Liver (tissue), 9 donors: Measurements from ENCODE around the gene SCN1B. TPM values are rescaled to one million over a fixed set of nuclear protein-coding genes. Genes with fewer than 3 reads are reported as not detected.

Experiments
- DNase-seq: peaks from one replicate; pipeline ENCODE4 v3.0.0-alpha.2; 2017; ENCODE audit warnings: low spot score
- H3K27ac ChIP-seq, 2 donors: one replicate each; pipeline ENCODE4 v1.7.0; 2013; ENCODE audit warnings: inconsistent platforms in 2 of 2, low read length in 2 of 2, control low read depth in 1 of 2, low read depth in 1 of 2, mild to moderate bottlenecking in 1 of 2
- H3K27me3 ChIP-seq, 4 donors: one replicate each; pipeline versions ENCODE4 v1.6.1 to v1.7.0; 2013; ENCODE audit warnings: low read length in 3 of 4, inconsistent platforms in 1 of 4, mild to moderate bottlenecking in 1 of 4, moderate library complexity in 1 of 4; ENCODE audit not compliant: control insufficient read depth in 4 of 4, insufficient read depth in 4 of 4
- H3K36me3 ChIP-seq, 4 donors: one replicate each; pipeline versions ENCODE4 v1.6.1 to v1.7.0; 2013; ENCODE audit warnings: low read length in 3 of 4, mild to moderate bottlenecking in 3 of 4, low read depth in 1 of 4, moderate library complexity in 1 of 4; ENCODE audit not compliant: control insufficient read depth in 4 of 4, insufficient read depth in 3 of 4
- H3K4me1 ChIP-seq, 4 donors: one replicate each; pipeline versions ENCODE4 v1.6.1 to v1.7.0; 2013; ENCODE audit warnings: low read length in 3 of 4, mild to moderate bottlenecking in 3 of 4, moderate library complexity in 1 of 4; ENCODE audit not compliant: control insufficient read depth in 4 of 4, insufficient read depth in 4 of 4
- H3K4me3 ChIP-seq, 3 donors: one replicate each; pipeline versions ENCODE4 v1.6.1 to v1.7.0; 2013; ENCODE audit warnings: low read length in 3 of 3, control low read depth in 1 of 3, low read depth in 1 of 3, mild to moderate bottlenecking in 1 of 3
- H3K9ac ChIP-seq, 2 donors: one replicate each; pipeline ENCODE4 v1.7.0; 2013; ENCODE audit warnings: low read length in 2 of 2, mild to moderate bottlenecking in 2 of 2, moderate library complexity in 2 of 2, control low read depth in 1 of 2, low read depth in 1 of 2
- H3K9me3 ChIP-seq, 4 donors: one replicate each; pipeline versions ENCODE4 v1.6.1 to v1.7.0; 2013; ENCODE audit warnings: low read length in 3 of 4; ENCODE audit not compliant: control insufficient read depth in 4 of 4
- ATF3 ChIP-seq: IDR thresholded peaks from 2 replicates; pipeline ENCODE4 v1.6.1; 2016; ENCODE audit warnings: antibody characterized with exemption
- CTCF ChIP-seq: fragments of 150-350 bp; IDR thresholded peaks from 2 replicates; pipeline ENCODE4 v1.5.1; 2017; ENCODE audit warnings: improper control_type of control experiment, low read depth, low read length; ENCODE audit not compliant: missing input control
- EGR1 ChIP-seq, 2 donors: IDR thresholded peaks; 2 replicates each; pipeline ENCODE4 v1.6.1; 2016 to 2018; ENCODE audit warnings: antibody characterized with exemption in 2 of 2, low read depth in 2 of 2
- FOXA1 ChIP-seq: IDR thresholded peaks from 2 replicates; pipeline ENCODE4 v1.6.1; 2016; ENCODE audit warnings: antibody characterized with exemption
- FOXA2 ChIP-seq: IDR thresholded peaks from 2 replicates; pipeline ENCODE4 v1.6.1; 2016; ENCODE audit warnings: antibody characterized with exemption
- GABPA ChIP-seq, 2 donors: IDR thresholded peaks in 1 of 2; conservative IDR thresholded peaks in 1 of 2; 2 replicates each; pipeline ENCODE4 v1.6.1; 2016; ENCODE audit warnings: antibody characterized with exemption in 2 of 2, mild to moderate bottlenecking in 1 of 2, moderate library complexity in 1 of 2
- HNF4A ChIP-seq, 2 donors: conservative IDR thresholded peaks; 2 replicates each; pipeline ENCODE4 v1.6.1; 2016; ENCODE audit warnings: antibody characterized with exemption in 2 of 2, mild to moderate bottlenecking in 2 of 2
- HNF4G ChIP-seq: IDR thresholded peaks from 2 replicates; pipeline ENCODE4 v1.6.1; 2016; ENCODE audit warnings: antibody characterized with exemption
- JUND ChIP-seq, 2 donors: IDR thresholded peaks; 2 replicates each; pipeline ENCODE4 v1.6.1; 2016; ENCODE audit warnings: antibody characterized with exemption in 2 of 2
- MAX ChIP-seq: IDR thresholded peaks from 2 replicates; pipeline ENCODE4 v1.6.1; 2016; ENCODE audit warnings: antibody characterized with exemption
- NR2F2 ChIP-seq: IDR thresholded peaks from 2 replicates; pipeline ENCODE4 v1.6.1; 2016; ENCODE audit warnings: antibody characterized with exemption
- RAD21 ChIP-seq, 2 donors: IDR thresholded peaks; 2 replicates each; pipeline ENCODE4 v1.6.1; 2016; ENCODE audit warnings: antibody characterized with exemption in 2 of 2, mild to moderate bottlenecking in 2 of 2
- REST ChIP-seq: IDR thresholded peaks from 2 replicates; pipeline ENCODE4 v1.6.1; 2016; ENCODE audit warnings: antibody characterized with exemption, mild to moderate bottlenecking
- RXRA ChIP-seq, 2 donors: IDR thresholded peaks; 2 replicates each; pipeline ENCODE4 v1.6.1; 2017 to 2018; ENCODE audit warnings: antibody characterized with exemption in 2 of 2, mild to moderate bottlenecking in 1 of 2
- SP1 ChIP-seq: IDR thresholded peaks from 2 replicates; pipeline ENCODE4 v1.6.1; 2018; ENCODE audit warnings: antibody characterized with exemption, mild to moderate bottlenecking
- TAF1 ChIP-seq: conservative IDR thresholded peaks from 2 replicates; pipeline ENCODE4 v1.6.1; 2016; ENCODE audit warnings: antibody characterized with exemption, mild to moderate bottlenecking
- YY1 ChIP-seq: IDR thresholded peaks from 2 replicates; pipeline ENCODE4 v1.6.1; 2016; ENCODE audit warnings: antibody characterized with exemption, mild to moderate bottlenecking
- WGBS: extraction: QIAGEN DNeasy Blood & Tissue Kit; methylation state at CpG from one replicate; pipeline ENCODE4 v1.1.7; 2013; 5-methylcytosine and 5-hydroxymethylcytosine counted together
- polyA plus RNA-seq, 2 donors: library from polyadenylated mRNA; stranded (reverse) in 1 of 2; unstranded in 1 of 2; fragments of 200-250 nt in 1 of 2; fragments of >200 nt in 1 of 2; fragmentation: Nextera tagmentation in 1 of 2; extraction: Ambion mirVana in 1 of 2; gene quantifications; one replicate each; pipeline versions ENCODE4 v1.2.1 to v1.2.3, GENCODE V29; 2013 to 2015
- total RNA-seq, 2 donors: library from RNA; depleted of rRNA; stranded (reverse); fragments of >200 nt; gene quantifications; one replicate each; pipeline ENCODE4 v1.2.3, GENCODE V29; 2014
- donor health status: healthy.
- donor health status: healthy.
- donor health status: healthy.
- donor health status: healthy.
- donor health status: healthy.

Gene SCN1B
- total and polyA plus RNA-seq, 4 donors = 1.6 to 5.8 (median 3.4) TPM

- no peak for DNase-seq
These were observed 44.8 kb upstream of the SCN1B start for GRCh38 chr19:34985249-34986022.

GRCh38 chr19:34988119-34988518, 42.2 kb upstream of the SCN1B start:
- no peak overlapping the region for H3K9ac ChIP-seq
- H3K36me3 ChIP-seq = no peaks in the 10 kb centered on the region
- no peaks in the 10 kb centered on the region for H3K27me3 ChIP-seq
- WGBS = 100% methylated on average over 1 of the region's 1 CpG
- H3K4me1 ChIP-seq = peaks cover 0 to 7% (median 4%) of the 10 kb centered on the region in 4 donors
- TF ChIP-seq CTCF = no peak
- H3K9me3 ChIP-seq = no peaks in the 10 kb centered on the region
- DNase-seq = no peak
- H3K4me3 ChIP-seq = no peak overlapping the region
- no peak overlapping the region for H3K27ac ChIP-seq

More at GRCh38 chr19:34985249-34986022, 44.8 kb upstream of the SCN1B start:
- 30% methylated on average over 7 of the region's 7 CpGs for WGBS
- peaks cover 0 to 7% (median 4%) of the 10 kb centered on the region in 4 donors for H3K4me1 ChIP-seq
- no peaks in the 10 kb centered on the region for H3K36me3 ChIP-seq
- no peak overlapping the region for H3K4me3 ChIP-seq
- H3K27me3 ChIP-seq = no peaks in the 10 kb centered on the region
- H3K9me3 ChIP-seq = no peaks in the 10 kb centered on the region
- no peak for TF ChIP-seq HNF4G
- TF ChIP-seq RAD21 (IDR thresholded peaks at IDR 0.05) = peak in 1 of 2 donors; percentile 19
- TF ChIP-seq NR2F2 = peak; percentile 89
- no peak for TF ChIP-seq FOXA1
- TF ChIP-seq YY1 = peak; percentile 36
- TF ChIP-seq SP1 = peak; percentile 43
- H3K9ac ChIP-seq = no peak overlapping the region
- H3K27ac ChIP-seq = peak overlapping the region in 1 of 2 donors; percentile 46

- Histone ChIP-seq H3K9ac (no peak overlapping the region), H3K27ac (no peak overlapping the region), H3K36me3 (no peaks in the 10 kb centered on the region), H3K4me3 (no peak overlapping the region), H3K27me3 (no peaks in the 10 kb centered on the region), H3K4me1 (peaks cover 0 to 9% (median 6%) of the 10 kb centered on the region in 4 donors), H3K9me3 (no peaks in the 10 kb centered on the region)
- no peak for DNase-seq
- TF ChIP-seq EGR1 (IDR thresholded peaks at IDR 0.05; ENCODE audit: low read depth in 2 of 2) = no peak
- WGBS = 89% methylated on average over 6 of the region's 6 CpGs
These were observed 41.0 kb upstream of the SCN1B start for GRCh38 chr19:34989298-34989697.

GRCh38 chr19:34990578-34991192, 39.6 kb upstream of the SCN1B start:
- Histone ChIP-seq H3K27me3 (no peaks in the 10 kb centered on the region), H3K27ac (no peak overlapping the region), H3K36me3 (no peaks in the 10 kb centered on the region), H3K4me1 (peaks cover 9 to 17% (median 14%) of the 10 kb centered on the region in 4 donors), H3K9ac (no peak overlapping the region), H3K9me3 (no peaks in the 10 kb centered on the region), H3K4me3 (no peak overlapping the region)
- TF ChIP-seq RAD21 (IDR thresholded peaks at IDR 0.05) (no peak), FOXA1 (no peak), TAF1 (no peak), JUND (IDR thresholded peaks at IDR 0.05) (no peak), EGR1 (IDR thresholded peaks at IDR 0.05; ENCODE audit: low read depth in 2 of 2) (no peak), ATF3 (no peak), SP1 (no peak), HNF4A (conservative IDR thresholded peaks at IDR 0.05) (no peak), MAX (no peak), FOXA2 (no peak), RXRA (IDR thresholded peaks at IDR 0.05) (no peak), REST (no peak), GABPA (IDR thresholded peaks at IDR 0.05 in 1 of 2, conservative IDR thresholded peaks at IDR 0.05 in 1 of 2) (no peak), YY1 (no peak)
- no peak for DNase-seq
- 82% methylated on average over 13 of the region's 13 CpGs for WGBS
